Measurements from ENCODE around the gene CELSR1. TPM values are rescaled to one million over a fixed set of nuclear protein-coding genes. Genes with fewer than 3 reads are reported as not detected.

The CELSR1 gene
- total RNA-seq, 1 donor from 2014 or later = 32.9 TPM

GRCh38 chr22:46455446-46455845 lies 82.0 kb downstream of the CELSR1 start:
- no peaks in the 10 kb centered on the region for H3K36me3 ChIP-seq
- intact Hi-C loops (cut with DNase I) = no loop called here

GRCh38 chr22:46454504-46455269 lies 82.7 kb downstream of the CELSR1 start:
- DNase-seq (ENCODE audit: extremely low spot score in 2 of 2) = no peak
- Histone ChIP-seq H3K27me3 (no peaks in the 10 kb centered on the region), H3K36me3 (no peaks in the 10 kb centered on the region), H3K9me3 (no peaks in the 10 kb centered on the region), H3K4me1 (peaks cover 16% of the 10 kb centered on the region), H3K27ac (no peak overlapping the region), H3K4me3 (no peak overlapping the region)
- intact Hi-C loops (cut with DNase I) = no loop called here
- TF ChIP-seq, protein P1, sequence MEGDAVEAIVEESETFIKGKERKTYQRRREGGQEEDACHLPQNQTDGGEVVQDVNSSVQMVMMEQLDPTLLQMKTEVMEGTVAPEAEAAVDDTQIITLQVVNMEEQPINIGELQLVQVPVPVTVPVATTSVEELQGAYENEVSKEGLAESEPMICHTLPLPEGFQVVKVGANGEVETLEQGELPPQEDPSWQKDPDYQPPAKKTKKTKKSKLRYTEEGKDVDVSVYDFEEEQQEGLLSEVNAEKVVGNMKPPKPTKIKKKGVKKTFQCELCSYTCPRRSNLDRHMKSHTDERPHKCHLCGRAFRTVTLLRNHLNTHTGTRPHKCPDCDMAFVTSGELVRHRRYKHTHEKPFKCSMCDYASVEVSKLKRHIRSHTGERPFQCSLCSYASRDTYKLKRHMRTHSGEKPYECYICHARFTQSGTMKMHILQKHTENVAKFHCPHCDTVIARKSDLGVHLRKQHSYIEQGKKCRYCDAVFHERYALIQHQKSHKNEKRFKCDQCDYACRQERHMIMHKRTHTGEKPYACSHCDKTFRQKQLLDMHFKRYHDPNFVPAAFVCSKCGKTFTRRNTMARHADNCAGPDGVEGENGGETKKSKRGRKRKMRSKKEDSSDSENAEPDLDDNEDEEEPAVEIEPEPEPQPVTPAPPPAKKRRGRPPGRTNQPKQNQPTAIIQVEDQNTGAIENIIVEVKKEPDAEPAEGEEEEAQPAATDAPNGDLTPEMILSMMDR (IDR thresholded peaks at IDR 0.05) = no peak
- TF ChIP-seq POLR2A (IDR thresholded peaks at IDR 0.05) (no peak), POLR2AphosphoS5 (IDR thresholded peaks at IDR 0.05; ENCODE audit: insufficient read depth in 1 of 2, low read depth in 1 of 2) (peak in 1 of 2 donors; percentile 53)

More at GRCh38 chr22:46455446-46455845, 82.0 kb downstream of the CELSR1 start:
- DNase-seq (ENCODE audit: extremely low spot score in 2 of 2) = no peak
- no peak overlapping the region for H3K4me3 ChIP-seq
- no peak overlapping the region for H3K27ac ChIP-seq
- H3K4me1 ChIP-seq = peaks cover 16% of the 10 kb centered on the region
- no peaks in the 10 kb centered on the region for H3K9me3 ChIP-seq
- no peaks in the 10 kb centered on the region for H3K27me3 ChIP-seq
- TF ChIP-seq, protein P1 (IDR thresholded peaks at IDR 0.05) = no peak
- no peak for TF ChIP-seq POLR2A (IDR thresholded peaks at IDR 0.05)
- no peak for TF ChIP-seq POLR2AphosphoS5 (IDR thresholded peaks at IDR 0.05; ENCODE audit: insufficient read depth in 1 of 2, low read depth in 1 of 2)

GRCh38 chr22:46453829-46454503 lies 83.5 kb downstream of the CELSR1 start:
- H3K4me3 ChIP-seq = no peak overlapping the region
- intact Hi-C loops (cut with DNase I) = no loop called here
- no peaks in the 10 kb centered on the region for H3K36me3 ChIP-seq
- H3K4me1 ChIP-seq = peaks cover 16% of the 10 kb centered on the region
- H3K27ac ChIP-seq = no peak overlapping the region
- TF ChIP-seq POLR2A (IDR thresholded peaks at IDR 0.05) (no peak), POLR2AphosphoS5 (IDR thresholded peaks at IDR 0.05; ENCODE audit: insufficient read depth in 1 of 2, low read depth in 1 of 2) (no peak)
- TF ChIP-seq, protein P1 (IDR thresholded peaks at IDR 0.05) = no peak
- no peak for DNase-seq (ENCODE audit: extremely low spot score in 2 of 2)
- no peaks in the 10 kb centered on the region for H3K27me3 ChIP-seq
- no peaks in the 10 kb centered on the region for H3K9me3 ChIP-seq

DNA sequence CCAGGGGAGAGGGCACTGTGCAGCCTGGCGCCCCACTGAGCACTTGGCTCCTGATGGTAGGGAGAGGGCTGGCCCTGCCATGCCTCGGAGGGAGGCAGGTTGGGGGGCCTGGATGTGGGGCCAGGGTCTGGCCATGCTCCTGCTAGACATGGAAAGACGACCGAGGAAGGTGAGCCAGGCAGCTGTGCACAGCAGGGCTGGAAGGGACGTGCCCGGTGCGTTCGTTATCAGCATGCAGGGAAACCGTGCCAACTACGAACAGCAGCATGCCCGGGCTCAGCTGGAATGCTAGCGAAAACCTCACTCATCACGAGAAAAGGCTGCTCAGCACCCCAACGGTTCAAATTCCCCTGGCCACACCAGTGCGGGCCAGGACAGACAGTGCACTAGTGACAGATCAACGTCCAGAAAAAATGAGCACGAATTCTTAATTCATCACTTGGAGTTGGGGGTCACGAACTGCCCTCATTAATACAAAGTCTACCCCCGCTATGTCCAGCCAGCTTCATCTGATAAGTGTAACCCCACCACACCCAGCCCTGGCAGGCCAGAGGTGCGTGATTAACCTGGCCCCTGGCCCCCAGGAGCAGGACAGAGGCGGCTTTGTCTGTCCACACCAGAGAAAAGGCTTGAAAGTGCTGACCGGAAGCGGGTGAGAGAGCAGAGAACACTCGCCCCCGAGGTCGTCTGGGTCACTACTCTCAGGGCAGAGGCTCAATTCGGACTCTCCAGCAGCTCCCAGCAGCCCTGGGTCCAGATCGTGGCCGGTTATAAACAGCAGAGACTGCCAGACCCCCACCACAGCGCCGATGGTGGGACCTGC lies 84.2 kb downstream of the CELSR1 start:
- H3K4me1 ChIP-seq = peaks cover 16% of the 10 kb centered on the region
- no peak overlapping the region for H3K27ac ChIP-seq
- no peak for DNase-seq (ENCODE audit: extremely low spot score in 2 of 2)
- H3K4me3 ChIP-seq = no peak overlapping the region
- intact Hi-C loops (cut with DNase I) = no loop called here
- no peaks in the 10 kb centered on the region for H3K27me3 ChIP-seq
- TF ChIP-seq POLR2AphosphoS5 (IDR thresholded peaks at IDR 0.05; ENCODE audit: insufficient read depth in 1 of 2, low read depth in 1 of 2) = no peak
- no peak for TF ChIP-seq POLR2A (IDR thresholded peaks at IDR 0.05)
- TF ChIP-seq, protein P1 (IDR thresholded peaks at IDR 0.05) = no peak
- H3K9me3 ChIP-seq = no peaks in the 10 kb centered on the region
- no peaks in the 10 kb centered on the region for H3K36me3 ChIP-seq

Data from vagina (tissue), 2 donors.